ENCODE results near the gene ALDOB. TPM values are rescaled to one million over a fixed set of nuclear protein-coding genes. Genes with fewer than 3 reads are reported as not detected.

Gene ALDOB
- total and polyA plus RNA-seq, 4 donors, result 527 to 2,132 (median 1,808) TPM

- no peaks in the 10 kb centered on the region for H3K27me3 ChIP-seq (ENCODE audit: control insufficient read depth in 4 of 4, insufficient read depth in 4 of 4, low read length in 3 of 4)
- no peak overlapping the region for H3K4me3 ChIP-seq (ENCODE audit: low read depth in 1 of 3, low read length in 3 of 3)
- H3K27ac ChIP-seq (ENCODE audit: low read depth in 1 of 2, low read length in 2 of 2), result no peak overlapping the region
- H3K9me3 ChIP-seq (ENCODE audit: control insufficient read depth in 4 of 4, low read length in 3 of 4), result no peaks in the 10 kb centered on the region
- WGBS, result 94% methylated on average over 4 of the region's 4 CpGs
- H3K36me3 ChIP-seq (ENCODE audit: control insufficient read depth in 4 of 4, insufficient read depth in 3 of 4, low read depth in 1 of 4, low read length in 3 of 4), result no peaks in the 10 kb centered on the region
- no peak for DNase-seq (ENCODE audit: low spot score)
- no peak overlapping the region for H3K9ac ChIP-seq (ENCODE audit: low read depth in 1 of 2, low read length in 2 of 2)
- TF ChIP-seq EGR1 (IDR thresholded peaks at IDR 0.05; ENCODE audit: low read depth in 2 of 2), result no peak
- TF ChIP-seq JUND (IDR thresholded peaks at IDR 0.05), result no peak
- TF ChIP-seq FOXA2 (IDR thresholded peaks at IDR 0.05), result no peak
- no peak for TF ChIP-seq CTCF (IDR thresholded peaks at IDR 0.05; ENCODE audit: low read depth, low read length, missing input control)
- no peak for TF ChIP-seq RAD21 (IDR thresholded peaks at IDR 0.05)
- TF ChIP-seq HNF4A (conservative IDR thresholded peaks at IDR 0.05), result no peak
- no peak for TF ChIP-seq NR2F2 (IDR thresholded peaks at IDR 0.05)
- no peak for TF ChIP-seq HNF4G (IDR thresholded peaks at IDR 0.05)
- TF ChIP-seq, protein P1, sequence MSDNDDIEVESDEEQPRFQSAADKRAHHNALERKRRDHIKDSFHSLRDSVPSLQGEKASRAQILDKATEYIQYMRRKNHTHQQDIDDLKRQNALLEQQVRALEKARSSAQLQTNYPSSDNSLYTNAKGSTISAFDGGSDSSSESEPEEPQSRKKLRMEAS (IDR thresholded peaks at IDR 0.05), result no peak
- no peak for TF ChIP-seq SP1 (IDR thresholded peaks at IDR 0.05)
- TF ChIP-seq YY1 (IDR thresholded peaks at IDR 0.05), result no peak
- TF ChIP-seq RXRA (IDR thresholded peaks at IDR 0.05), result no peak
- TF ChIP-seq ZBTB33 (IDR thresholded peaks at IDR 0.05), result no peak
- TF ChIP-seq TAF1 (conservative IDR thresholded peaks at IDR 0.05), result no peak
- no peak for TF ChIP-seq FOXA1 (IDR thresholded peaks at IDR 0.05)
- TF ChIP-seq, protein P2, sequence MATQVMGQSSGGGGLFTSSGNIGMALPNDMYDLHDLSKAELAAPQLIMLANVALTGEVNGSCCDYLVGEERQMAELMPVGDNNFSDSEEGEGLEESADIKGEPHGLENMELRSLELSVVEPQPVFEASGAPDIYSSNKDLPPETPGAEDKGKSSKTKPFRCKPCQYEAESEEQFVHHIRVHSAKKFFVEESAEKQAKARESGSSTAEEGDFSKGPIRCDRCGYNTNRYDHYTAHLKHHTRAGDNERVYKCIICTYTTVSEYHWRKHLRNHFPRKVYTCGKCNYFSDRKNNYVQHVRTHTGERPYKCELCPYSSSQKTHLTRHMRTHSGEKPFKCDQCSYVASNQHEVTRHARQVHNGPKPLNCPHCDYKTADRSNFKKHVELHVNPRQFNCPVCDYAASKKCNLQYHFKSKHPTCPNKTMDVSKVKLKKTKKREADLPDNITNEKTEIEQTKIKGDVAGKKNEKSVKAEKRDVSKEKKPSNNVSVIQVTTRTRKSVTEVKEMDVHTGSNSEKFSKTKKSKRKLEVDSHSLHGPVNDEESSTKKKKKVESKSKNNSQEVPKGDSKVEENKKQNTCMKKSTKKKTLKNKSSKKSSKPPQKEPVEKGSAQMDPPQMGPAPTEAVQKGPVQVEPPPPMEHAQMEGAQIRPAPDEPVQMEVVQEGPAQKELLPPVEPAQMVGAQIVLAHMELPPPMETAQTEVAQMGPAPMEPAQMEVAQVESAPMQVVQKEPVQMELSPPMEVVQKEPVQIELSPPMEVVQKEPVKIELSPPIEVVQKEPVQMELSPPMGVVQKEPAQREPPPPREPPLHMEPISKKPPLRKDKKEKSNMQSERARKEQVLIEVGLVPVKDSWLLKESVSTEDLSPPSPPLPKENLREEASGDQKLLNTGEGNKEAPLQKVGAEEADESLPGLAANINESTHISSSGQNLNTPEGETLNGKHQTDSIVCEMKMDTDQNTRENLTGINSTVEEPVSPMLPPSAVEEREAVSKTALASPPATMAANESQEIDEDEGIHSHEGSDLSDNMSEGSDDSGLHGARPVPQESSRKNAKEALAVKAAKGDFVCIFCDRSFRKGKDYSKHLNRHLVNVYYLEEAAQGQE (IDR thresholded peaks at IDR 0.05), result no peak
- TF ChIP-seq GABPA (IDR thresholded peaks at IDR 0.05 in 1 of 2, conservative IDR thresholded peaks at IDR 0.05 in 1 of 2), result no peak
- no peak for TF ChIP-seq ATF3 (IDR thresholded peaks at IDR 0.05)
- peaks cover 0 to 5% (median under 1%) of the 10 kb centered on the region in 4 donors for H3K4me1 ChIP-seq (ENCODE audit: control insufficient read depth in 4 of 4, insufficient read depth in 4 of 4, low read length in 3 of 4)
Measured at GRCh38 chr9:101451498-101451897, 15.9 kb upstream of the ALDOB start.
